NCI-H1105 treated with DMSO at 0.1 percent for 48 hours (cell line): ENCODE measurements around the gene PTPRN2.

Experiments used
- DNase-seq: peaks from one replicate; lab custom pipeline; 2025; lab: John Stamatoyannopoulos, UW

The PTPRN2 gene

GRCh38 chr7:157644946-157645345 lies 942.7 kb downstream of the PTPRN2 start:
- DNase-seq = no peak

GRCh38 chr7:157643525-157643970 lies 944.1 kb downstream of the PTPRN2 start:
- no peak for DNase-seq

GRCh38 chr7:157641866-157642265 lies 945.8 kb downstream of the PTPRN2 start:
- no peak for DNase-seq

GRCh38 chr7:157640144-157640543 lies 947.5 kb downstream of the PTPRN2 start:
- DNase-seq = no peak

GRCh38 chr7:157638563-157638962 lies 949.1 kb downstream of the PTPRN2 start:
- DNase-seq = no peak

GRCh38 chr7:157637216-157637949 lies 950.2 kb downstream of the PTPRN2 start:
- DNase-seq = no peak

GRCh38 chr7:157635669-157636068 lies 952.0 kb downstream of the PTPRN2 start:
- DNase-seq = no peak

- DNase-seq = no peak
Measured at GRCh38 chr7:157635148-157635500, 952.5 kb downstream of the PTPRN2 start.

GRCh38 chr7:157634401-157635147 lies 953.0 kb downstream of the PTPRN2 start:
- no peak for DNase-seq

- DNase-seq = no peak
Measured at GRCh38 chr7:157633465-157634185, 954.0 kb downstream of the PTPRN2 start.

GRCh38 chr7:157630301-157630853 lies 957.2 kb downstream of the PTPRN2 start:
- no peak for DNase-seq

- no peak for DNase-seq
Measured at GRCh38 chr7:157628456-157628855, 959.2 kb downstream of the PTPRN2 start.

- DNase-seq = no peak
Measured at GRCh38 chr7:157627646-157628045, 960.0 kb downstream of the PTPRN2 start.

- no peak for DNase-seq
Measured at GRCh38 chr7:157627033-157627432, 960.6 kb downstream of the PTPRN2 start.

GRCh38 chr7:157625973-157626742 lies 961.5 kb downstream of the PTPRN2 start:
- no peak for DNase-seq

GRCh38 chr7:157623556-157623955 lies 964.1 kb downstream of the PTPRN2 start:
- DNase-seq = no peak

- DNase-seq = no peak
Measured at GRCh38 chr7:157622408-157623205, 965.0 kb downstream of the PTPRN2 start.

- DNase-seq = no peak
Measured at GRCh38 chr7:157622000-157622399, 965.6 kb downstream of the PTPRN2 start.

- no peak for DNase-seq
Measured at GRCh38 chr7:157621131-157621681, 966.4 kb downstream of the PTPRN2 start.

GRCh38 chr7:157620616-157621015 lies 967.0 kb downstream of the PTPRN2 start:
- DNase-seq = no peak
